Stimulated activated CD4-positive, alpha-beta T cell treated with anti-CD3 and anti-CD28 coated beads, TNF-alpha, amount 100 ng/mL, for 48 hours (primary cell): Measurements from ENCODE around the gene PFKL.
"Not testable (repeated sequence)": the region's sequence is repeated elsewhere in the genome, so short reads cannot be mapped to it uniquely, and the experiment has no call there.

Source experiments
- DNase-seq, 3 donors: peaks; one replicate each; pipeline ENCODE4 v3.0.0-alpha.2; 2020; ENCODE audit warnings: low read depth in 3 of 3

PFKL gene

GRCh38 chr21:44279354-44280260, 20.2 kb upstream of the PFKL start:
- no peak for DNase-seq

- no peak for DNase-seq
Observed at GRCh38 chr21:44281801-44282200, 18.1 kb upstream of the PFKL start.

GRCh38 chr21:44282370-44282769, 17.5 kb upstream of the PFKL start:
- no peak for DNase-seq

GRCh38 chr21:44283211-44283785, 16.6 kb upstream of the PFKL start:
- DNase-seq = not testable (repeated sequence)

- DNase-seq = no peak
Observed at GRCh38 chr21:44283948-44284347, 15.9 kb upstream of the PFKL start.

- no peak for DNase-seq
Observed at GRCh38 chr21:44285138-44285992, 14.5 kb upstream of the PFKL start, which contains the start of gene AIRE. Gene AIRE, plus strand, starts transcription at chr21:44285876. Its CDS starts 131 bp downstream, at chr21:44286007.

GRCh38 chr21:44286086-44286715, 13.7 kb upstream of the PFKL start:
- no peak for DNase-seq

- DNase-seq = no peak
Observed at GRCh38 chr21:44286716-44287632, 12.9 kb upstream of the PFKL start.

- no peak for DNase-seq
Observed at GRCh38 chr21:44288251-44289110, 11.4 kb upstream of the PFKL start.

GRCh38 chr21:44289381-44290010, 10.4 kb upstream of the PFKL start:
- DNase-seq = no peak

- no peak for DNase-seq
Observed at GRCh38 chr21:44290327-44291077, 9.4 kb upstream of the PFKL start.

GRCh38 chr21:44291078-44291935, 8.5 kb upstream of the PFKL start:
- DNase-seq = no peak

- no peak for DNase-seq
Observed at GRCh38 chr21:44291936-44292811, 7.7 kb upstream of the PFKL start.

- DNase-seq = no peak
Observed at GRCh38 chr21:44292812-44293195, 7.0 kb upstream of the PFKL start.

GRCh38 chr21:44293551-44294231, 6.2 kb upstream of the PFKL start:
- no peak for DNase-seq
